NCI-H1092 treated with DMSO at 0.1 percent for 48 hours (cell line): ENCODE measurements around the gene MRPL19.

ENCODE experiments used
- DNase-seq: peaks from one replicate; lab custom pipeline; 2025; lab: John Stamatoyannopoulos, UW

Gene MRPL19

DNA sequence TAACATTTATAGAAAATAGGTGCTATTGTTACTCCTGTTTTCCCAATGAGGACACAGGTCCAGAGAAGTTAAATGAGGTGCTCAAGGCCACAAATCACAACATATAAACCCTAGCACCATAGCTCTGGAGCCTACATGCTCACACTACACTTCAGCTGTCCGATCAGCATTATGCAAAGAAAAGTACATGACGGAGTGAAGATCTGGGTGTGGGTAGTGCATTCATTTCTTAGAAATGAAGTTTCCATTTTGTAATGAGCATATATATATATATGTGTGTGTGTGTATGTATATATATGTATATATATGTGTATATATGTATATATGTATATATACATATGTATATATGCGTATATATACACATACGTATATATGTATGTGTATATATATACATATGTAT is 30.2 kb upstream of the MRPL19 start:
- DNase-seq: no peak

DNA sequence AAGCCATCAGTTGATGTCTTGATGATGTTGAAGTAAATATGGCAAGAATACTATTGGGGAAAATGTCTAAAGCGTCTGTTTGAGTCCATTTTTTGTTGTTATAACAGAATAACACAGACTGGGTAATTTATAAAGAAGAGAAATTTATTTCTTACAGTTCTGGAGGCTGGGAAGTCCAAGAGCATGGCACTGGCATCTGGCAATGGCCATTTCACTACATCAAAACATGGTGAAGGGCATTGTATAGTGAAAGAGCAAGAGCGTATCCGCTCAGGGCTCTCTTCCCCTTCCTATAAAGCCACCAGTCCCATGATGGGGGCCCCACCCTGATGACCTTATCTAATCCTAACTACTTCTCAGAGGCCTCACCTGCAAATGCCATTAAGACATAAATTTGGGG is 29.6 kb upstream of the MRPL19 start:
- no peak for DNase-seq

DNA sequence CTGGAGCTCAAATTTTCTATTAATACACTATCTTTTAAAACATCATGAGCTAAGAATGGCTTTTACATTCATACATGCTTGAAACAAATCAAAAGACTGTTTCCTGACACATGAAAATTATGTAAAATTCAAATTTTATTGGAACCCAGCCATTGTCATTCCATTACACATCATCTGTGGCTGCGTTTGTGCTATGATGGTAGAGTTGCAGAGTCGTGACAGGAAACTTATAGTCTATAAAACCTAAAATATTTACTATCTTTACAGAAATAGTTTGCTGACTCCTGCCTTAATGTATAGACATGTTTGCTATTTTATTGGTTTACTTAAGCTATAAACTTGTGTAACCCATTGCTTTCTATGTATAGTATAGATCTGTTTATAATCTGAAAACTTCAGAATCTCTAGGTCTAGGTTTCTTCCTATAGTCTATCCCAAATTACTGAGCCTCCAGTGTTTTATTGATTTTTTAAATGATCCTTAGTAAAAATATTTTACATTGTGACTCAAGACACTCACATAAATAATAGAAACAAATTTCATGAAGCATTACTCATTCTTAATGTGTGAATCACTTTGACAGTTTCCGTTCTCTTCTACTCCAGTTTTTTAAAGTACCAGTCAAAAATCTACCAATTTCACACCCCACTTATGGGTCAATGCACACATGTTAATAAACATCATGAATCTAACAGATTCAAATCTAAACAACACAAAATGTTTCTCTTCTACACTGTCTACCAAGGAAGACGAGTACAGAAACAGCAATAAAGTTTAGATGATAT is 26.4 kb upstream of the MRPL19 start:
- no peak for DNase-seq

DNA sequence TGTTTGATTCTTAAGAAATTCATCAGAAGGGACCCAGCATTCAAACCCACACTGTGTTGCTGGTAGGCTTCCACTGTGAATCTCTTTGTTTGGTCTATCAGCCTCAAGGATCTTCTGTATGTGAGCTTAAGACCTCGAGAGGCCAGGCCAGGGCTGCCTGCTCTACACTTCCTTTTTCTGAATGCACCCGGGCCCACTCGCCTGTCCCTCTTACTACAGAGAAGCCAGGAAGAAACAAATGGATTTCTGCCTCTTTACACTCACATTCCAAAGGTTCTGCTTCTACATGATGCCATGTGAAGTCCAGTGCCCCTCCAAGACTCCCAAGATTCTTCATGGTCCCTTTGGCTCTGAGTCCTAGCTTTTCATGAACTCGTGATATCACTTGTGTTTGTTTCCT is 25.4 kb upstream of the MRPL19 start:
- no peak for DNase-seq

DNA sequence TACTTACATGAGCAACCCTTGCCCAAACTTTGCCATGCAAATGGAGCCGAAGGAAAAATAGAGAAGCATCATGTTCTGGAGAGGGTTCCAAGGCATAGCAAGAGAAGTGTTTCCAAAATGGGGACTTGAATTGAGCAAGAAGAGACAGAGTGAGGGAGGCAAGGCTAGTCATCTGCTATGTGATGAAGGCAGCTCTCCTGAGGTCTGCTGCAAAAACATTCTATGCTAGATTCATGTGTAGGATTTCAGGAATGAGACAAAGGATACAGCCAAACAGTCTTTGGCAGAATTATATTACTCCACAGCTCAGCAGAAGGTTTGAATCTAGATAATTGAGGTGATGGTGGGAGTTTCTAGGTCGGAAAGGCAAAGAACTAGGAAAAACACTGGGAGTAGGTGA is 24.1 kb upstream of the MRPL19 start:
- no peak for DNase-seq

DNA sequence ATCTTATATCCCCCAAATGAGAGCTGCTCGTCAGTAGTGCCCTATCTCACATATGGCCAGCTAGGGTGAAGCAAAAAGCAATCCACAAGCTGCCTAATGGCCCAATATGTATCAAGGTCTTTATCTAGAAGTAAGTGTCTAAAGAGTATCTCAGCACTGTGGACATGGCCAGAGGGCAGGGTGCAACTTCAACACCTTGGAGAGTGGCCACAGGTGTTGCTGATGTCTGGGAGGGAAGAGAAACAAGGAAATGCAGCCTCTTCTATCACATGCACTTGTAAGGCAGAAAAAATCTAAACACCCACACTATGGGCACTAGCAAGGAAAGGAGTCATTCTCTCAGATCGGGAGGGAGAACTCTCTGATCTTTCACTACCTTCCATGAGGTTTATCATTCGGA is 23.7 kb upstream of the MRPL19 start:
- DNase-seq: no peak

DNA sequence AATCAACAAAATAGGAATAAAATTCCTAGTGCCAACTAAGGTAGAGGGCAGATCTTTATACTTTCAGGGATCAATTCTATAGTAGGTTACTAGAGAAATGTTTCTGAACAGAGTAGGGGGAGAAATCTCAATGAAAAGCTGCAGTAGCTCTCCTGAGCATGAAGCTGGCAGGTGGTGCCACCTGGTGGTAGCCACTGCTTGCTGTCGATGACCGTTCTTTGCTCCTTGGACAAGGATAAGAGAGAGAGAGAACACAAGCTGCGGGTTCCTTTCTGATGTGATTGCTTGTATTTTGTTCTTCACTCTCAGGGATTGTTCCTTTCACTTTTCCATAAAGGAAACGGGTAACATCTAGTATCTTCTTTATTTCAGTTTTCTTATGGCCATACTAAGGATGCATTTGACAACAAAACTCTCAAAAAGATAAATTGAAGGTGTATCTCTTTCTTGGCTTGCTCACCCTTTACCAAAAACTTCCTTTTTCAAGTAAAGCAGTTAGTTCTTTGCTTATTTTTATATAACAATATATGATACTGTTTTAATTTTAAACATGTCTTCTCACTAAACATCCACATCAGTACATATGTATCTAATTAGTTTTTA is 18.6 kb upstream of the MRPL19 start:
- peak; percentile 63 for DNase-seq

DNA sequence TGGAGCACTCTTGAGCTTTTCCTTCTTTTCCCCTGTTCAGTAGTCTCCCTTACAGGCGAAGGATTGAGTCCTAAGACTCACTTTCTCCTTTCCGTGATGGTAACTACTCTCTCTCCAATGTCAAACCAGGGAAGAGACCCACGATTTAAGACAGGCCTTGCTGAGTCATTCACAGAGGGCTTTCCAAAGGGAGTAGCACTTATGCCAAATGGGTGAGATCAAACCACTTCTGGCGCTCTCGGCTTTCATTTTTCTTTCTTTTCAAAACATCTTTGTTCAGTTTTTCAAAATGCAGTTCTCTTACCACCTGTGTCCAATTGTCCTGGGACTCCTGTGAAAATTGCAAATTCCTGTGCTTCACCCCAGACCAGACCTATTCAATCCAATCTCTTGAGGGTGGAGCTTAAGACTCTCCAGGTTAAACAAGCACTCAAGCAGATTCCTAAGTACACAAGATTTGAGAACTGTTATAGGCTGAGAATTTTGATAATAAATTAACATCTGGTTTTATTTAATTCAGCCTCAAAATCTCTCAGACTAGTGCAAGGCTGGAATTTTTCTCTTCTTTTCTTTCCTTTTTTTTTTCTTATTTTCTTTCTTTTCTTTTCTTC is 14.4 kb upstream of the MRPL19 start:
- DNase-seq: no peak

DNA sequence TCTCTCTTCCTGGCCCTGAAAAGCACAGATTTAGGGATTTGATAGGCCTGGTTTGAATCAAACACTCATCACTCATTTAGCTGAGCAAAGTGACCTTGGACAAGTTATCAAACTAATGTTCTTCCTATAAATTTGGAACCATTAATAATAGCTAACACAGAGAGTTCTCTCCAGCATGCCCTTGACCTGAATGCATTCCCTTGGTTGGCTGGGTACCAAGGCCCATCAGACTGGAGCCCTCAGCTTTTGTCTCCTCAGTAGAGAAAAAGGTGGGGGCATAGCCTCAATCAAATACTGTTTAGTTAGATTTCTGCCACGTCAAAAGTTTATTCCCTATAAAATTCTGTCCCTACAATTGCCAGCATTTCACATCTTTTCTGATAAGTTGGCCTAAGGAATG is 13.8 kb upstream of the MRPL19 start:
- no peak for DNase-seq

DNA sequence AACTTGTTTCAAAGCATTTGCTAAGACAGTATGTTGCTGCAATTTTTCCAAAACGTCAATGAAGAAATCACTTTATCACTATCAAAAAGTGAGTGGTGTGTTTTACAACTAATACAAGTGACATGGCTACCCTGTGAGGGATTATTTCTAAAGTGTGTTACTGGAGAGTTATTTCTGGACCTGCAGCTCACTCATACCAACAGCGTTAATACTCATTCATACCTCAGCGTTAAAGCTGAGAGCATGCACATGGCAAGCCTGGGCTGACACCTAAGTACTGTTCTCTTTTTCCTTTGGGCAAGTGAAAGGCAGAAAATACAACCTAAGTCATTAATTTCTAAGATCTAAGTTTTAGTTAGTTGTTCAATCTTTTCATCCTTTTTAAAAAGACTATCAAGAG is 13.0 kb upstream of the MRPL19 start:
- DNase-seq: no peak

DNA sequence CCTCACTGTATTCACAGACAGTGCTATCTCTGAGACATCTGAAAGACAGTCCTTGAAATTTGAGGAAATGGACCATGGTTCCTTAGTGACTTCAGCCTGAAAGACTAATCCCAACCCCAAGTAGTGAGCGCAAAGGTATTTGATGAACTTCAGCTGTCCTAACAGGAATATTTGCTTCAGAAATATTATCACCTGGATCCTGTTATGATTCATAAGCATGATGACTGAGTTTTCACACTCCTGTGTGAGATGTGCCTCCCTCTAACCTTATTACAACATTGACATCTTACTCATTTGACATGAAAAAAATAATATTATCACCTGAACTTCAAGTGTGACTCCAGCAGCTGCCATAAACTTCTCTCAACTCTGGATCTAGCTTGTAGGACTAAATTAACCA is 11.6 kb upstream of the MRPL19 start:
- DNase-seq: no peak

DNA sequence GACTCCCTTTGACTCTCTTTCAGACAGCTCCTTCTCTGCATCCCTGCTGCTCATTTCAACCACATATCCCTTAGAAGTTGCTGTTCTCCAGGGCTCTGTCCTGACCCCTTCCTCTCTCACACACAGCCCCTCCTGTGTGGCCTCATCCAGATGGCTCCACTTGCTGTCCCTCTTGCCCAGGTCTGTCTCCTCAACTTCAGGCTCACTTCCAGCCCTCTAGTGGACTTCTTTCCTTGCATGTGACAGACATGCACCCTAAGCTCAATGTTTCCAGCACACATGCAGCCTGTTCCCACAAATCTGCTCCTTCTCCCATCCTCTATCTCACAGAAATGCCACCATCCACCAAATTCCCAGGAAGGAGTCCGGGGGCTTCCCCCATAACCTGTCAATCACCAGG is 9.0 kb upstream of the MRPL19 start:
- DNase-seq: no peak

DNA sequence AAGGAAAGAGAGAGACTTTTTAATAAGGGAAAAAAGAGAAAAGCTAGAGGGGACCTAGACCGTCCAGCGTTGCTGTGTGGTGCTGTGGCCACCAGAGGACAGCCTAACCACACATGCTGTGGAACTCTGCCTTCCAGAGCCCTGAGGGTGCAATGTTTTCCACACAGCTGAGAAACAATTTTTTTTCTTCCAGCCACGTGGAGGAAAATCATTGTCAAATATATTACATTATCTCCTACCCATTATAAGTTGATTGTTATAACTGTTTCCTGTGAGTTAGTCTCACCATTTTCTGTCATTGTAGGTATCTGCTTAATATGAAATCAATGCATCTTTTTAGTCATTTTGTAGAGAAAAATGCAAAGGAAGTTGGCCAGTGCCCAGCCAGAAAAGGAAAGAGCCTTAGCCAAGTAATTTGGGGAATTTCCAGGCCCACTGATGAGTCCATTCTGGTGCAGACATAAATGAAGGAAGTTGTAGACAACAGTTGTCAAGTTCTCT is 5.9 kb upstream of the MRPL19 start:
- DNase-seq: peak; percentile 5

DNA sequence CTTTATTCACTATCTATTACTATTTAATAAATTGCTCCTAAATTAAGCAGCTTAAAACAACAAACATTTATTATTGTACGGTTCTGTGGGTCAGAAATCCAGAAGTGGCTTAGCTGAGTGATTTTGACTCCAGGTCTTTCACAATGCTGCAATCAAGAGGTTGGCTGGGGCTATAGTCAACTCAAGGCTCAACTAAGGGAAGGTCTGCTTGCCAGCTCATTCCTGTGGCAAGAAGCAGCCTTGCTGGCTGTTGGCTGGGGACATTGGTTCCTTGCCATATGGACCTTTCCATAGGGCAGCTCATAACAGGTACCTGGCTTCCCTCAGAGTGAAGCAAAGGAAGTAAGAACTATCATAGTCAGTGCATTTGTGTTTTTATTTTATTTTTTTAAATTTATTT is 5.0 kb upstream of the MRPL19 start:
- no peak for DNase-seq

DNA sequence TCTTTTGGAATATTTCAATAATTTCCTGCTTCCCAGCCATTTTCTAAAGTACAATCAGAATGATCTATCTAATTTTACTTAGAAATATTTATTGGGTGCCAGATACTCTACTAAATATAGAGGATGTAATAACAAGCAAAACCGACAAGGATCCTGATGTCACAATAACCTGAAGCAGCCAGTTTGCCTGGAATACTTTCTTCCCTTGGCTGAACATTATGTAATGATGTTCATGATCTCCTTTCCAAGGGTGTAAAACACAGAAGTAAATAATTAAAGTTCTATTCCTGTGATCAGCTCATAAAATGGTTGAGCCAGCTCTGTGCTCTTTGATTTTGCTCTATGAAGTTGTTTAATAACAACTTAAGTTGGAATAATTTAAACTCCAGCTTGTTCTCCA is 2.6 kb upstream of the MRPL19 start:
- DNase-seq: no peak

DNA sequence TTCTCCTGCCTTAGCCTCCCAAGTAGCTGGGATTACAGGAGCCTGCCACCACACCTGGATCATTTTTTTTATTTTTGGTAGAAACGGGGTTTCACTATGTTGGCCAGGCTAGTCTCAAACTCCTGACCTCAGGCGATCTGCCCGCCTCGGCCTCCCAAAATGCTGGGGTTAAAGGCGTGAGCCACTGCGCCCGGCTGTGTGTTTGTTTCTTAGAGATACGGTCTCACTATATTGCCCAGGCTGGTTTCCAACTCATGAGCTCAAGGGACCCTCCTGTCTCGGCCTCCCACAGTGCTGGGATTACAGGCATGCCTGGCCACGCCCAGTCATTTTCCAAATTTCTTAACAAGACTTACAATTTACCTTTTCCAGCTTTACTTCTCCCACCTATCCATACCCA is 940 bp upstream of the MRPL19 start:
- no peak for DNase-seq

DNA sequence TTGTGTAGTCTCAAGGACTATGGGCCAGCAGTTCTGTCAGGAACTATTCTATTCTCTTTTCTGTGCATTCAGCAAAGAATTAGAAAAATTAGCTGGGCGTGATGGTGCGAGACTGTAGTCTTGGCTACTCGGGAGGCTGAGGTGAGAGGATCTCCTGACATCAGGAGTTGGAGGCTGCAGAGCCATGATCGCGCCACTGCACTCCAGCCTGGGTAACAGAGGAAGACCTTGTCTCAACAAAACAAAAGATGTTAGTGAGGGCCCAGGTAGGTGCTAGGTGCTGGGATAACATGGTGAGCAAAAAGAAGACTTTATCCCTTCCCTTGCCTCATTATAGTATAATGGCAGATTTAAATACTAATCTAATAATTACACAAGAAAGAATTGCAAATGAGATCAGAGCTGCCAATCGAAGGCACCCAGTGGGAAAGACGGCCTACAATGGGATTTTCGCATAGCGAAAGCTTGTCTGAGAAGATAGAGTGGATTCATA is 447 bp upstream of the MRPL19 start:
- no peak for DNase-seq

DNA sequence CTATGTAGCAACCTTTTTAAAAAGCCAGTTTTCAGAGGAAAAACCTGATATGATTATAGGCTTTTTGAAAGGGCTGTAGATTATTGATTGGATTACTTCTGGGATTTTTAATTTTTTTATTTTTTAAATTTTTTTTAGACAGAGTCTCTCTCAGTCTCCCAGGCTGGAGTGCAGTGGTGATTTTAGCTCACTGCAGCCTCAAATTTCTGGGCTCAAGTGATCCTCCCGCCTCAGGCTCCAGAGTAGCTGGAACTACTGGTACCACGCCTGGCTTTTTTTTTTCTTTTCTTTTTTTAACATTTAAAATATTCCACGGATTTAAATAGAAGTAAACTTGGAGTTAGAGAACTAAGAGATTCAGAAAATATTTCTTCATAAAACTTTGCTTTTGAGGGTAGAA is 1.2 kb downstream of the MRPL19 start:
- no peak for DNase-seq

DNA sequence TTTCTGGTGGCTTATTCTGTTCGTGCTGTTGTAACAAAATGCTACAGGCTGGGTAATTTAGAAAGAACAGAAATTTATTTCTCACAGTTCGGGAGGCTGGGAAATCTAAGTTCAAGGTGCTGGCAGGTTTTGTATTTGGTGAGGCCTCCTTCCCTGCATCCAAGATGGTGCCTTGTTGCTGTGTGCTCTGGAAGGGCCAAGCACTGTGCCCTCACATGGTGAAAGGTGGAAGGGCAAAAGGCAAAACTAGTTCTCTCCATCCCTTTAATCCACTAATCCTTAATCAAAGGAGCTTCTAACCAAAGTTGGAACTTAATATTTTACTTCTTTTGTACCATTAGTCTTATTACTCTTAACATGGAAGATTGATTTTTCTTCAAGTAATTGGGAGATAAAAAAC is 7.4 kb downstream of the MRPL19 start:
- DNase-seq: no peak

DNA sequence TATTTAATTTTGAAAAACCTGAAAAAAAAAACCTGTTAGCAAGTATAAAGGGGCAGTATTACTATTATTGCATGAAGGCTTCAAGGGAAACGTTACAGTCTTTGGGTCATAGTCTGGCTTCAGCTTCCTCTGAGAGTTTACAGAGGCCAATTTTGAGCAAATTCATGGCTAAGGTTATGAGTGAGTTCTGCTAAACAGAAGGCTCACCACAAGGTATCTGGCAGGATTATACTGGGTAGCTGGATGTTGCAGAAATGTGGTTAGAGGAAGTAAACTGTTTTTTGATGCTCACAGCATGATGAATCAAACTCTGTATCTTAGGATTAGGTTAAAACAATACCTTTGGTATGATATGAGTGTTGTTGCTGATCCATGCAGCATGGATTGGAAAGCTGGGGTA is 9.3 kb downstream of the MRPL19 start:
- no peak for DNase-seq

DNA sequence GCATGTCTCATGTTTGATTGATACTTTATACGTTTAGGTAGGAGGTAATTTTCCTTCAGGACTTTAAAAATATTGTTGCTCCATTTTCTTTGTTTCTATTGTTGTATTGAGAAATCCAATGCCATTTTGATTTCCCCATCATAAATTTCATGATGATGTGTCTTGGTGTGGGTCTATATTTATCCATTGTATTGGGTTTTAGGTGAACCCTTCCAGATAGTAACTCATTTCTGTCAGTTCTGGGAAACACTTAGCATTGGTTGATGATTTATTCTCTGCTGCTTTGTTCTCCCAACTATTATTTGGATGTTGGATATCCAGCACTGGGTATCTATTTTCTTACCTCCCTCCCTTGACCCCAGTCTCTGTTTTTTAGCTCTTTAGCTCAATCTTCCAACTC is 10.0 kb downstream of the MRPL19 start:
- no peak for DNase-seq

DNA sequence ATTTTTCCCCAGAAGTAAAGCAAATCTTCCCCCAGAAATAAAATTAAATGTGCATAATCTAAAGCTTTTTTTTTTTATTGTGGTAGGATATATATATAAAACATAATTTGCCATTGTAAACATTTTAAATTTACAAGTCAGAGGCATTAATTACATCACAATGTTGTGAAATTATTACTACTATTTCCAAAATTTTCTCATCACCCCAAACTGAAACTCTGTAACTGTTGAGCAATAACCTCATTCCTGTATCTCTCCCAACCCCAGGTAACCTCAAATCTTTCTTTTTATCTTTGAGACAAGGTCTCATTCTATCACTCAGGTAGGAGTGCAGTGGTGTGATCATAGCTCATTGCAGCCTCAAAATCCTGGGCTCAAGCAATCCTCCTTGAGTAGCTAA is 11.2 kb downstream of the MRPL19 start:
- DNase-seq: no peak

DNA sequence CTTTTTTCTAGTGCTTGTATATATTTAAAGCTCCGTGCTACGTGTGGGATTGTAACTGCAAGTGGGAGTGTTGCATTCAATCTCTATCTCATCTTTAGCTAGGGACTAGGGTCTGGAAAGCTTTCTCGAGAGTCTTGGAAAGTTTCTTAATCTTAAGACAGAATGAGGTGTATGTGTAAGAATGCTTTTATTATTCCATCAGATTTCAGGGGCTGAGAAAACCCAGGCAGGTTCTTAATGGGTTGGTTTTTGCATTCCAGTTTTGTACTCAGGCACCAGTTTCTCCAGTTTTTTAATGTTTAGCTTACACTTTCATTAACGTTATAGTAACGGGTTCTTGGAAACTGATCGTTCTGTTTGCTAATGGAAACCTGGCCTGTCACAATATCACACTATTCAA is 20.3 kb downstream of the MRPL19 start:
- DNase-seq: no peak
